T-helper 17 cell (primary cell): ENCODE results near the gene TMEM106B. TPM values are rescaled to one million over a fixed set of nuclear protein-coding genes. Genes with fewer than 3 reads are reported as not detected.

Source experiments
- ATAC-seq: fragments of 150-1000 bp; cut with Tn5 transposase; 2 replicates; pipeline ENCODE4 v1.10.0; 2021; ENCODE audit warnings: mild to moderate bottlenecking, moderate library complexity
- DNase-seq, 3 donors: peaks; one replicate each; pipeline versions ENCODE4 v3.0.0 to v3.0.0-alpha.2; 2020 to 2021
- H3K9me3 ChIP-seq: one replicate; pipeline ENCODE4 v1.7.0; 2013; ENCODE audit warnings: low read length, mild to moderate bottlenecking; ENCODE audit not compliant: control insufficient read depth, poor library complexity, severe bottlenecking
- H3K27ac Mint-ChIP-seq: one replicate; pipeline ENCODE4 v1.8.0; 2022; ENCODE audit warnings: mild to moderate bottlenecking, moderate library complexity, mixed read lengths
- H3K27me3 Mint-ChIP-seq: one replicate; pipeline ENCODE4 v1.8.0; 2022; ENCODE audit warnings: mixed read lengths
- H3K36me3 Mint-ChIP-seq: one replicate; pipeline ENCODE4 v1.8.0; 2022; ENCODE audit warnings: low read depth, mixed read lengths
- H3K4me1 Mint-ChIP-seq: one replicate; pipeline ENCODE4 v1.8.0; 2022; ENCODE audit warnings: mild to moderate bottlenecking, mixed read lengths
- H3K4me3 Mint-ChIP-seq: one replicate; pipeline ENCODE4 v1.8.0; 2022; ENCODE audit warnings: mild to moderate bottlenecking, moderate library complexity, mixed read lengths
- total RNA-seq, 4 donors: library from RNA in 2 of 4; stranded (reverse) in 2 of 4; gene quantifications; one replicate each; pipeline ENCODE4 v1.2.3 and lab custom pipeline; 2022 to 2026

The TMEM106B gene
- total RNA-seq, 2 donors from 2014 or later = 23.8 to 27.9 TPM

GRCh38 chr7:12234334-12234865 is 23.3 kb downstream of the TMEM106B start:
- no peaks in the 10 kb centered on the region for H3K9me3 ChIP-seq
- Mint-ChIP-seq H3K4me3 (no peak overlapping the region), H3K27ac (no peak overlapping the region), H3K4me1 (peaks cover 2% of the 10 kb centered on the region), H3K27me3 (no peaks in the 10 kb centered on the region), H3K36me3 (peaks cover 7% of the 10 kb centered on the region)
- no peak for ATAC-seq
- no peak for DNase-seq

- H3K9me3 ChIP-seq = no peaks in the 10 kb centered on the region
- ATAC-seq (no peak), DNase-seq (no peak)
- peaks cover 10% of the 10 kb centered on the region for H3K4me1 Mint-ChIP-seq
- H3K36me3 Mint-ChIP-seq = peaks cover 7% of the 10 kb centered on the region
- no peak overlapping the region for H3K27ac Mint-ChIP-seq
- H3K27me3 Mint-ChIP-seq = no peaks in the 10 kb centered on the region
- no peak overlapping the region for H3K4me3 Mint-ChIP-seq
Observed at GRCh38 chr7:12235970-12236369, 24.9 kb downstream of the TMEM106B start.

- Mint-ChIP-seq H3K4me1 (peaks cover 10% of the 10 kb centered on the region), H3K36me3 (peaks cover 7% of the 10 kb centered on the region), H3K4me3 (no peak overlapping the region), H3K27ac (no peak overlapping the region), H3K27me3 (no peaks in the 10 kb centered on the region)
- no peak for ATAC-seq
- no peaks in the 10 kb centered on the region for H3K9me3 ChIP-seq
- DNase-seq = no peak
Observed at GRCh38 chr7:12237007-12237406, 25.9 kb downstream of the TMEM106B start.

- DNase-seq (no peak), ATAC-seq (no peak)
- H3K27ac Mint-ChIP-seq = no peak overlapping the region
- peaks cover 2% of the 10 kb centered on the region for H3K36me3 Mint-ChIP-seq
- no peaks in the 10 kb centered on the region for H3K27me3 Mint-ChIP-seq
- no peak overlapping the region for H3K4me3 Mint-ChIP-seq
- H3K4me1 Mint-ChIP-seq = peaks cover 7% of the 10 kb centered on the region
- no peaks in the 10 kb centered on the region for H3K9me3 ChIP-seq
Observed at GRCh38 chr7:12239806-12240205, 28.7 kb downstream of the TMEM106B start.

GRCh38 chr7:12244129-12244528 is 33.0 kb downstream of the TMEM106B start:
- no peak overlapping the region for H3K27ac Mint-ChIP-seq
- no peak overlapping the region for H3K4me3 Mint-ChIP-seq
- H3K27me3 Mint-ChIP-seq = no peaks in the 10 kb centered on the region
- DNase-seq (no peak), ATAC-seq (no peak)
- no peaks in the 10 kb centered on the region for H3K36me3 Mint-ChIP-seq
- H3K9me3 ChIP-seq = no peaks in the 10 kb centered on the region
- peaks cover 7% of the 10 kb centered on the region for H3K4me1 Mint-ChIP-seq

- Mint-ChIP-seq H3K27ac (no peak overlapping the region), H3K4me3 (no peak overlapping the region), H3K36me3 (no peaks in the 10 kb centered on the region), H3K27me3 (no peaks in the 10 kb centered on the region), H3K4me1 (peaks cover 4% of the 10 kb centered on the region)
- ATAC-seq (no peak), DNase-seq (no peak)
- no peaks in the 10 kb centered on the region for H3K9me3 ChIP-seq
Observed at GRCh38 chr7:12244694-12245093, 33.6 kb downstream of the TMEM106B start.

GRCh38 chr7:12249706-12250105 is 38.6 kb downstream of the TMEM106B start:
- Mint-ChIP-seq H3K36me3 (peaks cover 2% of the 10 kb centered on the region), H3K4me3 (no peak overlapping the region), H3K27ac (no peak overlapping the region), H3K27me3 (no peaks in the 10 kb centered on the region), H3K4me1 (no peaks in the 10 kb centered on the region)
- H3K9me3 ChIP-seq = no peaks in the 10 kb centered on the region
- DNase-seq (no peak), ATAC-seq (no peak)

GRCh38 chr7:12250232-12250631 is 39.1 kb downstream of the TMEM106B start:
- DNase-seq (no peak), ATAC-seq (no peak)
- peaks cover 2% of the 10 kb centered on the region for H3K36me3 Mint-ChIP-seq
- no peaks in the 10 kb centered on the region for H3K9me3 ChIP-seq
- H3K27ac Mint-ChIP-seq = no peak overlapping the region
- no peaks in the 10 kb centered on the region for H3K27me3 Mint-ChIP-seq
- no peaks in the 10 kb centered on the region for H3K4me1 Mint-ChIP-seq
- H3K4me3 Mint-ChIP-seq = no peak overlapping the region

- Mint-ChIP-seq H3K4me3 (no peak overlapping the region), H3K36me3 (peaks cover 2% of the 10 kb centered on the region), H3K27ac (no peak overlapping the region), H3K4me1 (no peaks in the 10 kb centered on the region), H3K27me3 (no peaks in the 10 kb centered on the region)
- DNase-seq = no peak
- peak; percentile 44 for ATAC-seq
- H3K9me3 ChIP-seq = no peaks in the 10 kb centered on the region
Observed at GRCh38 chr7:12256090-12256489, 45.0 kb downstream of the TMEM106B start.

GRCh38 chr7:12257582-12257981 is 46.5 kb downstream of the TMEM106B start:
- ATAC-seq (peak; percentile 94), DNase-seq (no peak)
- Mint-ChIP-seq H3K4me3 (no peak overlapping the region), H3K27me3 (no peaks in the 10 kb centered on the region), H3K4me1 (no peaks in the 10 kb centered on the region), H3K36me3 (no peaks in the 10 kb centered on the region), H3K27ac (no peak overlapping the region)
- H3K9me3 ChIP-seq = no peaks in the 10 kb centered on the region

- ATAC-seq = no peak
- Mint-ChIP-seq H3K36me3 (no peaks in the 10 kb centered on the region), H3K4me1 (no peaks in the 10 kb centered on the region), H3K27ac (no peak overlapping the region), H3K27me3 (no peaks in the 10 kb centered on the region), H3K4me3 (no peak overlapping the region)
- H3K9me3 ChIP-seq = no peaks in the 10 kb centered on the region
- no peak for DNase-seq
Observed at GRCh38 chr7:12258074-12258473, 47.0 kb downstream of the TMEM106B start.

GRCh38 chr7:12267542-12267941 is 56.4 kb downstream of the TMEM106B start:
- Mint-ChIP-seq H3K4me3 (no peak overlapping the region), H3K27ac (no peak overlapping the region), H3K27me3 (no peaks in the 10 kb centered on the region), H3K36me3 (no peaks in the 10 kb centered on the region), H3K4me1 (no peaks in the 10 kb centered on the region)
- ATAC-seq (no peak), DNase-seq (no peak)
- no peaks in the 10 kb centered on the region for H3K9me3 ChIP-seq

- Mint-ChIP-seq H3K4me1 (no peaks in the 10 kb centered on the region), H3K27ac (no peak overlapping the region), H3K4me3 (no peak overlapping the region), H3K36me3 (no peaks in the 10 kb centered on the region), H3K27me3 (no peaks in the 10 kb centered on the region)
- H3K9me3 ChIP-seq = no peaks in the 10 kb centered on the region
- no peak for ATAC-seq
- DNase-seq = no peak
Observed at GRCh38 chr7:12269100-12269895, 58.2 kb downstream of the TMEM106B start.

- no peak for ATAC-seq
- H3K36me3 Mint-ChIP-seq = peaks cover 2% of the 10 kb centered on the region
- no peak overlapping the region for H3K27ac Mint-ChIP-seq
- no peak for DNase-seq
- H3K27me3 Mint-ChIP-seq = peaks cover 16% of the 10 kb centered on the region
- H3K4me1 Mint-ChIP-seq = no peaks in the 10 kb centered on the region
- no peak overlapping the region for H3K4me3 Mint-ChIP-seq
- no peaks in the 10 kb centered on the region for H3K9me3 ChIP-seq
Observed at GRCh38 chr7:12281038-12281437, 69.9 kb downstream of the TMEM106B start.
